ENCODE data around the gene PNRC1. TPM values are rescaled to one million over a fixed set of nuclear protein-coding genes. Genes with fewer than 3 reads are reported as not detected.
"Not testable (repeated sequence)": the region's sequence is repeated elsewhere in the genome, so short reads cannot be mapped to it uniquely, and the experiment has no call there.

The PNRC1 gene
- total RNA-seq, 1 experiment from 2014 or later = 22.7 TPM

GRCh38 chr6:89059227-89059626 is 21.3 kb upstream of the PNRC1 start:
- no peak for DNase-seq (ENCODE audit: low spot score)

- no peak for DNase-seq (ENCODE audit: low spot score)
These were observed 16.7 kb upstream of the PNRC1 start for GRCh38 chr6:89063881-89064280.

GRCh38 chr6:89064931-89065330 is 15.6 kb upstream of the PNRC1 start:
- not testable (repeated sequence) for DNase-seq (ENCODE audit: low spot score)

GRCh38 chr6:89066121-89066520 is 14.4 kb upstream of the PNRC1 start:
- DNase-seq (ENCODE audit: low spot score) = not testable (repeated sequence)

GRCh38 chr6:89066940-89067646 is 13.5 kb upstream of the PNRC1 start:
- no peak for DNase-seq (ENCODE audit: low spot score)

- DNase-seq (ENCODE audit: low spot score) = no peak
These were observed 12.8 kb upstream of the PNRC1 start for GRCh38 chr6:89067796-89068195.

- DNase-seq (ENCODE audit: low spot score) = no peak
These were observed 11.9 kb upstream of the PNRC1 start for GRCh38 chr6:89068695-89069094.

- no peak for DNase-seq (ENCODE audit: low spot score)
These were observed 10.9 kb upstream of the PNRC1 start for GRCh38 chr6:89069536-89070163.

GRCh38 chr6:89071036-89071435 is 9.5 kb upstream of the PNRC1 start:
- DNase-seq (ENCODE audit: low spot score) = no peak

GRCh38 chr6:89073014-89073620 is 7.4 kb upstream of the PNRC1 start:
- DNase-seq (ENCODE audit: low spot score) = no peak

GRCh38 chr6:89073840-89074239 is 6.7 kb upstream of the PNRC1 start:
- DNase-seq (ENCODE audit: low spot score) = no peak

- peak; percentile 26 for DNase-seq (ENCODE audit: low spot score)
These were observed 878 bp upstream of the PNRC1 start for GRCh38 chr6:89079511-89080234.

- no peak for DNase-seq (ENCODE audit: low spot score)
These were observed 525 bp downstream of the PNRC1 start for GRCh38 chr6:89081129-89081422.

GRCh38 chr6:89081423-89082322 is 1.1 kb downstream of the PNRC1 start:
- DNase-seq (ENCODE audit: low spot score) = peak; percentile 88

GRCh38 chr6:89082486-89082891 is 1.9 kb downstream of the PNRC1 start:
- peak; percentile 3 for DNase-seq (ENCODE audit: low spot score)

GRCh38 chr6:89084542-89084941 is 4.0 kb downstream of the PNRC1 start:
- no peak for DNase-seq (ENCODE audit: low spot score)

- no peak for DNase-seq (ENCODE audit: low spot score)
These were observed 4.4 kb downstream of the PNRC1 start for GRCh38 chr6:89084954-89085353.

- no peak for DNase-seq (ENCODE audit: low spot score)
These were observed 5.1 kb downstream of the PNRC1 start for GRCh38 chr6:89085409-89086205.

GRCh38 chr6:89087881-89088280 is 7.3 kb downstream of the PNRC1 start:
- no peak for DNase-seq (ENCODE audit: low spot score)

- no peak for DNase-seq (ENCODE audit: low spot score)
These were observed 17.9 kb downstream of the PNRC1 start for GRCh38 chr6:89098461-89098860.

- no peak for DNase-seq (ENCODE audit: low spot score)
These were observed 19.6 kb downstream of the PNRC1 start for GRCh38 chr6:89100114-89100513.

All from H4 (cell line).